Measurements from ENCODE around the gene SLCO4C1. TPM values are rescaled to one million over a fixed set of nuclear protein-coding genes. Genes with fewer than 3 reads are reported as not detected.

Gene SLCO4C1
- total and polyA plus RNA-seq, 9 of the 15 experiments (the other 6 are each of a cell fraction or from before 2014, with no cell fraction given): 0.04 to 1.1 (median 0.13) TPM; not detected in 1

GRCh38 chr5:102211165-102211564 lies 84.9 kb downstream of the SLCO4C1 start:
- TF ChIP-seq CXXC5 (CRISPR knock-in tag; IDR thresholded peaks at IDR 0.05) (no peak), ZKSCAN1 (IDR thresholded peaks at IDR 0.05; ENCODE audit: low read depth, low read length) (no peak), NFE2 (IDR thresholded peaks at IDR 0.05; ENCODE audit: low read depth) (no peak), SMC3 (conservative IDR thresholded peaks at IDR 0.05; ENCODE audit: insufficient read depth, low read depth, low read length) (no peak), BDP1 (IDR thresholded peaks at IDR 0.05; ENCODE audit: insufficient read depth, insufficient read length) (no peak), ZZZ3 (IDR thresholded peaks at IDR 0.05) (no peak), ZNF408 (CRISPR knock-in tag; IDR thresholded peaks at IDR 0.05; ENCODE audit: low read depth) (no peak), ZNF354B (CRISPR knock-in tag; IDR thresholded peaks at IDR 0.05) (no peak), HINFP (tag; conservative IDR thresholded peaks at IDR 0.05; ENCODE audit: low read depth) (no peak), ZNF12 (CRISPR knock-in tag; IDR thresholded peaks at IDR 0.05) (no peak)
- no peaks in the 10 kb centered on the region for H3K27me3 ChIP-seq (ENCODE audit: control insufficient read depth in 2 of 2, insufficient read depth in 2 of 2, low read length in 2 of 2)
- 7% methylated on average over 1 of the region's 1 CpG for WGBS (ENCODE audit: insufficient coverage, low coverage, missing lambda C conversion rate)
- ATAC-seq: no peak
- H3K36me3 ChIP-seq (ENCODE audit: control insufficient read depth, insufficient read depth, low read length): no peaks in the 10 kb centered on the region
- no peaks in the 10 kb centered on the region for H3K4me1 ChIP-seq (replicated peaks in 1 of 2; ENCODE audit: control insufficient read depth in 2 of 2, insufficient read depth in 2 of 2, low read length in 2 of 2)
- no peak overlapping the region for H3K4me3 ChIP-seq
- no peaks in the 10 kb centered on the region for H3K9me3 ChIP-seq (replicated peaks; ENCODE audit: control insufficient read depth, insufficient read depth, low read depth, low read length)
- POLR2A ChIA-PET: no interaction called here
- no peak overlapping the region for H3K4me2 ChIP-seq (ENCODE audit: insufficient read depth, low read length)
- H4K20me1 ChIP-seq (replicated peaks; ENCODE audit: control insufficient read depth, insufficient read depth, low read length): no peaks in the 10 kb centered on the region
- H3K9me1 ChIP-seq (ENCODE audit: control insufficient read depth, insufficient read depth, low read length): no peaks in the 10 kb centered on the region
- CTCF ChIA-PET (ENCODE audit: low intra/inter-chr PET ratio): no interaction called here
- no peak overlapping the region for H3K9ac ChIP-seq (ENCODE audit: insufficient read depth in 1 of 2, low read depth in 2 of 2, low read length in 2 of 2)
- in situ Hi-C loops (cut with MboI) (no loop called here), intact Hi-C loops (cut with micrococcal nuclease) (no loop called here)
- DNase-seq (ENCODE audit: extremely low read depth in 1 of 4, low spot score in 3 of 4): no peak
- no peak for FAIRE-seq
- no TSS peak for BruUV-seq (replicated peaks)
- H2AFZ ChIP-seq (ENCODE audit: low read depth, low read length): no peak overlapping the region
- no peak overlapping the region for H3K27ac ChIP-seq (ENCODE audit: extremely low read depth, low read depth, low read length)
- no peaks in the 10 kb centered on the region for H3K79me2 ChIP-seq (ENCODE audit: control insufficient read depth, insufficient read depth, low read length)

Measured in K562 (cell line).